ENCODE data around the gene DYRK2. TPM values are rescaled to one million over a fixed set of nuclear protein-coding genes. Genes with fewer than 3 reads are reported as not detected.

DYRK2 gene
- total and polyA plus RNA-seq, 2 donors (not counting 3 experiments of a cell fraction or from before 2014, with no cell fraction given), result 4.5 to 11.0 TPM

- intact Hi-C loops (cut with micrococcal nuclease), result no loop called here
- FAIRE-seq (no peak), DNase-seq (ENCODE audit: low read depth, low spot score) (no peak)
- no peak overlapping the region for H2AFZ ChIP-seq (ENCODE audit: low read depth, low read length)
- no peak overlapping the region for H3K9ac ChIP-seq (replicated peaks; ENCODE audit: extremely low read depth, insufficient read depth, low read length)
- H3K27me3 ChIP-seq (ENCODE audit: control insufficient read depth in 2 of 2, insufficient read depth in 2 of 2, low read length in 2 of 2), result peaks cover 24 to 41% of the 10 kb centered on the region in 2 experiments
- no TSS peak for BruUV-seq (replicated peaks)
- no peaks in the 10 kb centered on the region for H3K9me1 ChIP-seq (replicated peaks; ENCODE audit: control insufficient read depth, extremely low read depth, insufficient read depth, low read length)
- CTCF ChIA-PET, result no interaction called here
- TF ChIP-seq POLR2AphosphoS5 (IDR thresholded peaks at IDR 0.05; ENCODE audit: insufficient read depth, low read depth, low read length), result no peak
- TF ChIP-seq MYC (IDR thresholded peaks at IDR 0.05; ENCODE audit: low read depth, low read length), result no peak
- TF ChIP-seq CTCF (IDR thresholded peaks at IDR 0.05; ENCODE audit: extremely low read depth in 1 of 2, insufficient read depth in 1 of 2, low read depth in 1 of 2, low read length in 2 of 2), result no peak
- no peak for TF ChIP-seq GATA2 (IDR thresholded peaks at IDR 0.05; ENCODE audit: insufficient read depth, insufficient read length, low read depth, low read length)
- no peak for TF ChIP-seq FOS (IDR thresholded peaks at IDR 0.05; ENCODE audit: borderline replicate concordance, insufficient read depth, low read length)
- TF ChIP-seq MAX (IDR thresholded peaks at IDR 0.05; ENCODE audit: insufficient read depth, insufficient read length), result no peak
- TF ChIP-seq EZH2 (IDR thresholded peaks at IDR 0.05; ENCODE audit: borderline replicate concordance, low read depth, low read length, severe bottlenecking), result no peak
- TF ChIP-seq POLR2A (IDR thresholded peaks at IDR 0.05; ENCODE audit: low read depth, low read length), result no peak
- no peak overlapping the region for H3K4me2 ChIP-seq (ENCODE audit: insufficient read depth, low read length)
- no peaks in the 10 kb centered on the region for H3K36me3 ChIP-seq (ENCODE audit: control insufficient read depth in 2 of 2, extremely low read depth in 1 of 2, insufficient read depth in 2 of 2, low read length in 2 of 2)
- POLR2A ChIA-PET, result no interaction called here
- H3K79me2 ChIP-seq (ENCODE audit: control insufficient read depth, insufficient read depth, low read length), result no peaks in the 10 kb centered on the region
- peaks cover 11% of the 10 kb centered on the region for H3K4me1 ChIP-seq (ENCODE audit: control insufficient read depth, extremely low read depth, insufficient read depth, low read length)
- H4K20me1 ChIP-seq (replicated peaks; ENCODE audit: control insufficient read depth, extremely low read depth, insufficient read depth, low read length), result no peaks in the 10 kb centered on the region
- no peak overlapping the region for H3K4me3 ChIP-seq (replicated peaks in 1 of 3; ENCODE audit: insufficient read depth in 1 of 3, low read depth in 1 of 3, low read length in 3 of 3)
- no peak overlapping the region for H3K27ac ChIP-seq (ENCODE audit: insufficient read depth, low read depth, low read length)
- dilution Hi-C loops (cut with MboI; ENCODE audit: extremely low pct_ligation_motif_present, low sequenced_read_pairs), result no loop called here
- H3K9me3 ChIP-seq (replicated peaks; ENCODE audit: control insufficient read depth, insufficient read depth, low read length), result no peaks in the 10 kb centered on the region
Observed at GRCh38 chr12:67704071-67704470, 55.5 kb downstream of the DYRK2 start.
